IMR-90 (cell line): ENCODE data around the gene ROBO2. TPM values are rescaled to one million over a fixed set of nuclear protein-coding genes. Genes with fewer than 3 reads are reported as not detected.

ENCODE experiments used
- ATAC-seq: fragments of 200-7000 bp; cut with Tn5 transposase; 2 replicates; pipeline ENCODE4 v1.9.1; 2020; ENCODE audit warnings: low read depth, mild to moderate bottlenecking, moderate library complexity
- BruUV-seq: library from RNA; stranded (reverse); fragments of 400-500 nt; replicated peaks from 2 replicates; lab custom pipeline; 2021; lab: Mats Ljungman, UMichigan
- CTCF ChIA-PET: fragments of 300-600 bp; formaldehyde crosslinking; extraction: SDS; loops from one replicate; lab custom pipeline; 2021; ENCODE audit warnings: antibody characterized with exemption; lab: Yijun Ruan, JAX
- POLR2A ChIA-PET: fragments of 300-600 bp; sonication (Branson Sonifier 250); formaldehyde crosslinking; loops from one replicate; lab custom pipeline; 2022; ENCODE audit warnings: antibody characterized with exemption; ENCODE audit not compliant: unreplicated experiment; lab: Charles Lee
- DNase-seq: peaks from one replicate; pipeline ENCODE4 v3.0.0; 2013
- H2AFZ ChIP-seq: replicated peaks from 2 replicates; pipeline ENCODE3; 2013; ENCODE audit warnings: low read length, mild to moderate bottlenecking; ENCODE audit not compliant: poor library complexity
- H2AK5ac ChIP-seq: 2 replicates; pipeline ENCODE4 v1.6.1; 2013; ENCODE audit warnings: low read depth, low read length, inconsistent platforms
- H2AK9ac ChIP-seq: replicated peaks from 2 replicates; pipeline ENCODE3; 2013; ENCODE audit warnings: mild to moderate bottlenecking, low read depth, low read length, moderate library complexity; ENCODE audit not compliant: poor library complexity
- H2BK120ac ChIP-seq: 2 replicates; pipeline ENCODE4 v1.6.1; 2013; ENCODE audit warnings: low read depth, low read length, inconsistent platforms
- H2BK15ac ChIP-seq: 3 replicates; pipeline ENCODE4 v1.6.1; 2013; ENCODE audit warnings: low read depth, low read length, inconsistent platforms
- H2BK20ac ChIP-seq: 2 replicates; pipeline ENCODE4 v1.6.1; 2013; ENCODE audit warnings: low read depth, mild to moderate bottlenecking, inconsistent platforms, low read length, moderate library complexity
- H2BK5ac ChIP-seq: 2 replicates; pipeline ENCODE4 v1.6.1; 2013; ENCODE audit warnings: mild to moderate bottlenecking, low read depth, low read length, inconsistent platforms; ENCODE audit not compliant: poor library complexity, severe bottlenecking
- H3K14ac ChIP-seq: replicated peaks from 2 replicates; pipeline ENCODE4 v1.6.1; 2013; ENCODE audit warnings: low read depth, low read length, inconsistent platforms
- H3K18ac ChIP-seq: 2 replicates; pipeline ENCODE4 v1.6.1; 2013; ENCODE audit warnings: low read depth, low read length, control low read depth
- H3K23ac ChIP-seq: 2 replicates; pipeline ENCODE4 v1.6.1; 2013; ENCODE audit warnings: low read depth, low read length, inconsistent platforms
- H3K27ac ChIP-seq: 2 replicates; pipeline ENCODE4 v1.5.1; 2013; ENCODE audit warnings: mild to moderate bottlenecking, control low read depth, low read length; ENCODE audit not compliant: insufficient read depth
- H3K27me3 ChIP-seq: 2 replicates; pipeline ENCODE4 v1.6.1; 2013; ENCODE audit warnings: low read length; ENCODE audit not compliant: control insufficient read depth, insufficient read depth
- H3K36me3 ChIP-seq: 2 replicates; pipeline ENCODE4 v1.6.1; 2013; ENCODE audit warnings: low read length, mixed read lengths; ENCODE audit not compliant: control insufficient read depth, insufficient read depth
- H3K4ac ChIP-seq: 2 replicates; pipeline ENCODE4 v1.6.1; 2013; ENCODE audit warnings: low read depth, low read length, inconsistent platforms
- H3K4me1 ChIP-seq: 2 replicates; pipeline ENCODE4 v1.6.1; 2013; ENCODE audit warnings: low read length, mixed read lengths; ENCODE audit not compliant: control insufficient read depth, insufficient read depth
- H3K4me2 ChIP-seq: 2 replicates; pipeline ENCODE4 v1.6.1; 2013; ENCODE audit warnings: low read depth, mild to moderate bottlenecking, control low read depth, low read length, moderate library complexity
- H3K4me3 ChIP-seq: 2 replicates; pipeline ENCODE4 v1.5.1; 2013; ENCODE audit warnings: low read depth, mild to moderate bottlenecking, control low read depth, low read length, moderate library complexity; ENCODE audit not compliant: insufficient read depth
- H3K56ac ChIP-seq: 2 replicates; pipeline ENCODE4 v1.6.1; 2013; ENCODE audit warnings: low read length, inconsistent platforms; ENCODE audit not compliant: insufficient read depth; ENCODE audit errors: extremely low read depth
- H3K79me1 ChIP-seq, 2 experiments: 2 replicates each; pipeline ENCODE4 v1.6.1; 2013; ENCODE audit warnings: low read length in 2 of 2, inconsistent platforms in 1 of 2, low read depth in 1 of 2
- H3K9ac ChIP-seq: 2 replicates; pipeline ENCODE4 v1.6.1; 2013; ENCODE audit warnings: low read depth, low read length, control low read depth
- H3K9me1 ChIP-seq: 2 replicates; pipeline ENCODE4 v1.6.1; 2013; ENCODE audit warnings: low read length, inconsistent platforms; ENCODE audit not compliant: insufficient read depth
- H3K9me3 ChIP-seq: 2 replicates; pipeline ENCODE4 v1.6.1; 2013; ENCODE audit warnings: low read length; ENCODE audit not compliant: control insufficient read depth, insufficient read depth
- H4K20me1 ChIP-seq: 2 replicates; pipeline ENCODE4 v1.6.1; 2013; ENCODE audit warnings: low read length, inconsistent platforms; ENCODE audit not compliant: insufficient read depth
- H4K5ac ChIP-seq: 2 replicates; pipeline ENCODE4 v1.6.1; 2013; ENCODE audit warnings: mild to moderate bottlenecking, low read depth, low read length, control low read depth
- H4K8ac ChIP-seq, 2 experiments: 2 replicates each; pipeline ENCODE4 v1.6.1; 2013; ENCODE audit warnings: low read depth in 2 of 2, low read length in 2 of 2, control low read depth in 1 of 2, inconsistent platforms in 1 of 2
- H4K91ac ChIP-seq: 2 replicates; pipeline ENCODE4 v1.6.1; 2013; ENCODE audit warnings: low read depth, low read length, inconsistent platforms; ENCODE audit not compliant: insufficient read depth
- CEBPB ChIP-seq: IDR thresholded peaks from 2 replicates; pipeline ENCODE4 v1.6.1; 2012; ENCODE audit warnings: low read depth, low read length, improper control_type of control experiment
- MAFK ChIP-seq: IDR thresholded peaks from 2 replicates; pipeline ENCODE4 v1.6.1; 2012; ENCODE audit warnings: low read depth, low read length, improper control_type of control experiment
- MAZ ChIP-seq: IDR thresholded peaks from 2 replicates; pipeline ENCODE4 v1.6.1; 2012; ENCODE audit warnings: low read depth, mild to moderate bottlenecking, low read length, improper control_type of control experiment, moderate library complexity, borderline replicate concordance
- MXI1 ChIP-seq: IDR thresholded peaks from 2 replicates; pipeline ENCODE4 v1.6.1; 2012; ENCODE audit warnings: low read depth, mild to moderate bottlenecking, low read length, moderate library complexity, borderline replicate concordance
- POLR2A ChIP-seq: IDR thresholded peaks from 2 replicates; pipeline ENCODE4 v1.6.1; 2012; ENCODE audit warnings: mild to moderate bottlenecking, low read depth, low read length
- RAD21 ChIP-seq: IDR thresholded peaks from 2 replicates; pipeline ENCODE4 v1.6.1; 2012; ENCODE audit warnings: low read length, improper control_type of control experiment
- RCOR1 ChIP-seq: IDR thresholded peaks from 2 replicates; pipeline ENCODE4 v1.6.1; 2012; ENCODE audit warnings: mild to moderate bottlenecking, low read length, improper control_type of control experiment; ENCODE audit not compliant: insufficient replicate concordance
- USF2 ChIP-seq: fragments of 150-350 bp; IDR thresholded peaks from 2 replicates; pipeline ENCODE4 v1.6.1; 2017; ENCODE audit warnings: mild to moderate bottlenecking, antibody characterized with exemption, low read length, low read depth
- WGBS, 2 experiments: methylation state at CpG; one replicate each; pipeline versions ENCODE4 v1.1.5 to v1.1.7; 2013; ENCODE audit warnings: missing lambda C conversion rate in 2 of 2; ENCODE audit not compliant: insufficient read length in 1 of 2; ENCODE audit errors: extremely low coverage in 2 of 2; 5-methylcytosine and 5-hydroxymethylcytosine counted together
- dilution Hi-C: fragments of 300-500 bp; cut with HindIII; formaldehyde crosslinking; loops from one replicate; pipeline ENCODE4 v1.14.3; 2018; ENCODE audit warnings: low sequenced_read_pairs; ENCODE audit not compliant: unreplicated experiment
- in situ Hi-C: fragments of 300-500 bp; cut with MboI; formaldehyde crosslinking; loops from 3 replicates; pipeline ENCODE4 v1.14.3; 2019; ENCODE audit warnings: low sequenced_read_pairs, inconsistent platforms, mixed read lengths
- intact Hi-C: fragments of 100-400 bp; cut with micrococcal nuclease; formaldehyde crosslinking; loops from 2 replicates; pipeline ENCODE4 v1.10.0; 2022
- polyA plus RNA-seq, 3 experiments: library from polyadenylated mRNA; depleted of rRNA; stranded (reverse); fragments of >200 nt; gene quantifications; 2 replicates each; pipeline ENCODE4 v1.2.3, GENCODE V29; 2012; ENCODE audit warnings: low replicate concordance in 1 of 3
- total RNA-seq: library from RNA; depleted of rRNA; stranded (reverse); fragments of >200 nt; gene quantifications from 2 replicates; pipeline ENCODE4 v1.2.3, GENCODE V29; 2012

The ROBO2 gene
- total and polyA plus RNA-seq, 2 of the 4 experiments (the other 2 are of a cell fraction): 9.3 to 14.5 TPM

GRCh38 chr3:77381431-77381830 is 341.5 kb downstream of the ROBO2 start:
- Histone ChIP-seq H2AFZ (no peak overlapping the region), H2AK9ac (no peak overlapping the region), H4K5ac (no peak overlapping the region), H3K27me3 (no peaks in the 10 kb centered on the region), H3K4me2 (no peak overlapping the region), H3K14ac (no peak overlapping the region), H2BK120ac (no peak overlapping the region), H2BK20ac (no peak overlapping the region), H3K4me3 (no peak overlapping the region), H4K20me1 (no peaks in the 10 kb centered on the region), H3K9ac (no peak overlapping the region), H3K36me3 (no peaks in the 10 kb centered on the region), H3K4ac (no peak overlapping the region), H3K18ac (no peak overlapping the region), H3K56ac (no peak overlapping the region), H3K9me1 (no peaks in the 10 kb centered on the region), H3K27ac (no peak overlapping the region), H3K23ac (no peak overlapping the region), H3K79me1 (no peaks in the 10 kb centered on the region), H4K91ac (no peak overlapping the region), H2BK5ac (no peak overlapping the region), H3K9me3 (no peaks in the 10 kb centered on the region), H2BK15ac (no peak overlapping the region), H4K8ac (no peak overlapping the region), H2AK5ac (no peak overlapping the region), H3K4me1 (no peaks in the 10 kb centered on the region)
- TF ChIP-seq MAZ (no peak), RAD21 (no peak), MXI1 (no peak), USF2 (no peak), RCOR1 (no peak), MAFK (no peak), CEBPB (no peak), POLR2A (no peak)
- dilution Hi-C loops (no loop called here), intact Hi-C loops (no loop called here), in situ Hi-C loops (no loop called here)
- no peak for DNase-seq
- POLR2A ChIA-PET: interaction anchor here (1.0 kb wide), 1 partner anchor 70 kb away, joined by 3 read pairs; no protein-coding TSS in a partner anchor
- WGBS, 2 experiments: no CpG with 5 or more reads among the region's 1 CpG
- CTCF ChIA-PET: no interaction called here
- no peak for ATAC-seq
- BruUV-seq: no TSS peak
